NK-92 (cell line): ENCODE results near the gene LUC7L.
A peak's percentile ranks its signal among the peaks of the same experiment; 100 is the strongest.
"Not testable (repeated sequence)": the region's sequence is repeated elsewhere in the genome, so short reads cannot be mapped to it uniquely, and the experiment has no call there.

Experiments used
- DNase-seq: peaks from one replicate; lab custom pipeline; 2025; ENCODE audit not compliant: unreplicated experiment; lab: John Stamatoyannopoulos, UW

The LUC7L gene

GRCh38 chr16:263944-264343 is 34.7 kb upstream of the LUC7L start:
- no peak for DNase-seq

- DNase-seq = no peak
Observed at GRCh38 chr16:263182-263774, 34.0 kb upstream of the LUC7L start.

DNA sequence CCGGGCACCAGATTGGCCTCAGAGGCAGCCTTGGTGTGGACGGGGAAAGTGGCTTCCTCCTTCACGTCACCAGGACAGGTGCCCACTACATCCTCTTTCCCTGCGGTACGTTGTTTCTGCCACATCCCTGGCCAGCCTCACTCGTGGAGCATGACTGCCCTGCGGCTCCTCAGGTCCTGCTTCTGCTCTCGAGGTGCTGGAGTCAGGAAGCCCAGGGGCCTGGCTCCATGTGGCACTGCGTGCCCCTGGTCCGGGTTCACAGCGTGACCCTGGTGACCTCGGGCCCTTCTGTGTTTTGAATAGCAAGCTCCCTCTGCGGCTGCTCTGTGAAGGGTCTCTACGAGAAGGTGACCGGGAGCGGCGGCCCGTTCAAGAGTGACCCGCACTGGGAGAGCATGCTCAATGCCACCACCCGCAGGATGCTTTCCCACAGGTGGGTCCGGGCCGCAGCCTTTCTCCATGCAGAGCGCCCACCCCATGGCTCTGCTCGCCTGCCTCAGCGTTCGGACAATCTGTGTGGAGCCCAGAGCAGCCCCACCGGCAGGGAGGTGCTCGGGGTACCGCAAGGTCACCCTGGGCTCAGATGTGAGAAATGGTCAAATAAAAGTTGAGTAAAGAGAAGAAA is 33.0 kb upstream of the LUC7L start:
- no peak for DNase-seq

DNA sequence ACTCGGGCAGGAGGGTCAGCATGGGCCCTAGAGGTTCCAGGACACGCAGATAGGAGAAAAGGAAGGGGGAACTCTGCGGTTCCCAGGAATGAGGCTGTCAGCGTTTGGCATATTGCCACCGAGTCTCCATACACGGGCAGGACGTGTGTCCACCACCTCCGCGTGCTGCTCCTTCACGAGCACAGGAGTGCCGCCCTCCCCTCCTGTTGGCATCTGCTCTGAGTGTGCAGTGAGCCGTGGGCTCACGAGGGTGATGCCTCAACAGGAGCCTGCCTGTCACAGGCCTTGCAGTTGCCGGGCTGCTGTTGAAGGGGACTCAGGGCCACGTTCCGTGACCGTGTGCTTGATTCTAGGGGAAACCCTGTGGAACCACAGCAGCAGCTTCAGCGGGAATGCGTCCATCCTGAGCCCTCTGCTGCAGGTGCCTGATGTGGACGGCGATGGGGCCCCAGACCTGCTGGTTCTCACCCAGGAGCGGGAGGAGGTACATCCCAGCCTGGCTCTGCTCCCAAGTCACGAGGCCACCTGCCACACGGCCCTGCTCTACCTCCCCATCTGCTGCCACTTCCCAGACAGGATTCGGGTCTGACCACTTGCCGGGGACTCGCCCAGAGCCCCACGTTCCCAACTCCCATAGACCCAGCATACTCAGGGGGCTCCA is 31.9 kb upstream of the LUC7L start:
- no peak for DNase-seq

GRCh38 chr16:260326-260725 is 31.1 kb upstream of the LUC7L start:
- DNase-seq = no peak

DNA sequence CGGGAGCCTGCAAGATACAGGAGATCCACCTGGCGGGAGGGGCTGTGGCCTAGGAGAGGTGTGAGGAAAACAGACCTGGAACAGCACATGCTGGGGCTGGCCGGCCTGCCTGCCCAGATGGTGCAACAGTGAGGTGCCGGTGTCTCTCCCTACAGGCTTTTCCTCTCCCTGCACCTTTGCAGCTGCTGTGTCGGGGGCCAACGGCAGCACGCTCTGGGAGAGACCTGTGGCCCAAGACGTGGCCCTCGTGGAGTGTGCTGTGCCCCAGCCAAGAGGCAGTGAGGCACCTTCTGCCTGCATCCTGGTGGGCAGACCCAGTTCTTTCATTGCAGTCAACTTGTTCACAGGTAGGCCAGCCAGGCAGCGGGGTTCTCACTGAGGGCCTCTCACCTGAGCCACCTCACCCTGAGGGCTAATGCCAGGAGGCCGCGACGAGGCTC is 30.6 kb upstream of the LUC7L start:
- DNase-seq = no peak

DNA sequence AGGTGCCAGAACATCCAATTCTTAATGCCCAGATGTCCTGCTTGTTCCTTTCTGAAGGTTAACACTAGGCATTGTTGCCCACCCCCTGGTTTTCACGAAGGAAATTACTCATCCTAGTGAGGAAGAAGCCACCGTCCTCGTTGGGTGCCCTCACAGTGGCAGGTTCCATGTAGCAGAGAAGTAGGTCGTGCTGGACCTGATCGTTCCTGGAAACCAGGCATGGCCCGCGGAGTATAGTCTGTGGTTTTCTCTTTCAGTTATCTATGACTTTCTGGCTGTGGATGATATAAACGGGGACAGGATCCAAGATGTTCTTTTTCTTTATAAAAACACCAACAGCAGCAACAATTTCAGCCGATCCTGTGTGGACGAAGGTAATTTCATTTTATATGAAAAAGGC is 30.0 kb upstream of the LUC7L start:
- no peak for DNase-seq

- not testable (repeated sequence) for DNase-seq
Observed at GRCh38 chr16:258091-258490, 28.8 kb upstream of the LUC7L start.

GRCh38 chr16:255183-255582 is 25.9 kb upstream of the LUC7L start:
- DNase-seq = no peak

DNA sequence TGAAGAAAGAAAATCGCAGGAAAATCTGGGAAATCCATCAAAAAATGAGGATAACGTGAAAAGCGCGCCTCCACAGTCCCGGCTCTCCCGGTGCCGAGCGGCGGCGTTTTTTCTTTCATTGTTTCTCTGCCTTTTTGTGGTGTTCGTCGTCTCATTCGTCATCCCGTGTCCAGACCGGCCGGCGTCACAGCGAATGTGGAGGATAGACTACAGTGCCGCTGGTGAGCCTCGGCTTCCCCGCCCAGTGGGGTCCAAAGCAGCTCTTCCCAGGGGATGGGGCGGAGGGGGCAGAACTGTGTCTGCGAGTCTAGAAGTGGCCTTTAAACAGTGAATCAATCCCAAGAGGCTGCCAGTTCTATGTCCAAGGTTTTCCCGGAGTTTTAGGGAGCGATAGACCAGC is 25.2 kb upstream of the LUC7L start:
- DNase-seq = no peak

DNA sequence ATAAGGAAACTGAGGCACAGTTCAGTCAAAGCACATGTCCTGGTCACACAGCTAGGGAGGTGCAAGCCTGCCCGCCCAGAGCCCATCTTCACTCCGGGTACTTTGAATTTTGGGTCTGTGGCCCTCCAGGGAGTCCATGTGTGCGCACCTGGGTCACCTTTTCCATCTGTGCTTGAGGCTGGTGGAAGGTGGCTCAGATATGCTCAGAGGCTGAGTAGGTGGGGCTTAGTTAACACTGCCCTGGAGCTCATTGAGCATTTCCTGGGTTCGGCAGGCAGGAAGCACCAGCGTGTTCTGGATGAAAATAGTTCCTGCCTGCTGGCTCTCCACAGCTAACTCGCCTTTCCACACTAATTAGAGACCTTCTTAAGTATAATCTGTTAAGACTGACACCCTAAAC is 24.6 kb upstream of the LUC7L start:
- no peak for DNase-seq

DNA sequence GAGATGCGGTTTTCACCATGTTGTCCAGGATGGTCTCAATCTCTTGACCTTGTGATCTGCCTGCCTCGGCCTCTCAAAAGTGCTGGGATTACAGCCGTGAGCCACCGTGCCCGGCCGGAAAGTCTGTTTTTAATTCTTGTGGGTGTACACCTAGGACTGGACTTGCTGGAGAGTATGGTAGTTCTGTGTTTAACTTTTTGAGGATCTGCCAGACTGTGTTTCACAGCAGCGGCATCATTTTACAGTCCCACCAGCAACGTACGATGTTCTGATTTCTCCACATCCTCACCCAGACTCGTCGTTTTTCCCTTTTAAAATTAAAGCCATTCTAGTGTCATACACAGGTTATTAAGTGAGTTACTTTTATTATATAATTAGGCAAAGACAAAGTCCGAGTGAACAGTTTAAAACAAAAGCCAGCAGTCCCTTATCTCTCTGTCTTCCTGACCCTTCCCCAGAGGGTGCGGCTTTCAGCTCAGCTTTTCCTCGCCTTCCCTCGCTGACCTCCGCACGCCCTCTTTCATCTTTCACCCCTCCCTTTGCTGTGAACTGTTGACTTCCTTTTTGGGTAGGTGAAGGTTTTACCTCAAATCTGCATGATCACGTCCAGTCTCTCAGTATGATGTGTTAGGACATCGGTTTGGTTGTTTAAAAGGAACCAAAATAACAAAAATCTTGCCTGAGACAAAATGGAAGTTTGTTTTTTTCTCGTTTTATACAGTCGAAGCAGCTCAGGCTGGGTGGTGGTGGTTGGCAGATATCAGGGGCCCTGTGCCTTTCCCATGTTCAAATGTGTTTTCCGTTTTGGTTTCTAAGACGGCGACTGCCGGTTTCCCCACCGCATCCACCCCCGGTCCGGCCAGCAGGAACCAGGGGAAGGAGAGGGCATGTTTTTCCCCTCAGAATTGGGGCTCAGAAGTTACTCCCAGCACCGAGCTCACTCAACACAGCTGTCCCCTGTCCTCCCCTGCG is 23.4 kb upstream of the LUC7L start:
- DNase-seq = no peak

- no peak for DNase-seq
Observed at GRCh38 chr16:249431-249830, 20.2 kb upstream of the LUC7L start.

GRCh38 chr16:247027-247426 is 17.8 kb upstream of the LUC7L start:
- no peak for DNase-seq

DNA sequence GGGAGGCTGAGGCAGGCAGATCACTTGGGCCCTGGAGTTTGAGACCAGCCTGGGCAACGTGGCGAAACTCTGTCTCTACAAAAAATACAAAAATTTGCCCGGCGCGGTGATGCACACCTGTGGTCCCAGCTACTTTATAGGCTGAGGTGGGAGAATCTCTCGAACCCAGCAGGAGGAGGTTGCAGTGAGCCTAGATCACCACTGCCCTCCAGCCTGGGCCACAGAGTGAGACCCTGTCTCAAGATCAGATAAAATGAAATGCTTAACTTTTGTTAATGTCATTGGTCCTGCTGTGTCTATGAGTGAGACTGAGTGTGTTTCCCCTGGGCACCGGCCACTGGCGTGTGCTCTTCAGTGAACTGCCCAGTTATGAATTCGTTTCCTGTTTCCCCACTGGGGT is 15.9 kb upstream of the LUC7L start:
- no peak for DNase-seq

DNA sequence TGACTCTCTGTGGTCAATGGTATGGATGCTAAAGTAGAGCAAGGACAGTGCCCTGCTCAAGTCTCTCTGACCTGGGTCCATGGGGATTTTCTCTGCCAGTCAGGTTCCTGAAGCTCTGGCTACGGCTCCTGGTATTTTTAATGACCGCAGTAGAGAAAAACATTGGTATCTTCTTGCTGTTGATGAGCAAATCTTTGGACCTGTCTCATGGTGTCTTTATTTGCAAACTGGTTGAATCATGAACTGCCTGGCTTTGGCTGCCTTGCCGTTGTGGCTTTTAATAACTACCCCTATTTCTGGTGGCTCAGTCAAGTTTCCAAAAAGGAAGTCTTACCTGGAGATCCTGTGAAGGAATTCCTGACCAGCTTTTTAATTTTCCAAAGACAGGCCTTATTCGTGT is 14.1 kb upstream of the LUC7L start:
- no peak for DNase-seq

DNA sequence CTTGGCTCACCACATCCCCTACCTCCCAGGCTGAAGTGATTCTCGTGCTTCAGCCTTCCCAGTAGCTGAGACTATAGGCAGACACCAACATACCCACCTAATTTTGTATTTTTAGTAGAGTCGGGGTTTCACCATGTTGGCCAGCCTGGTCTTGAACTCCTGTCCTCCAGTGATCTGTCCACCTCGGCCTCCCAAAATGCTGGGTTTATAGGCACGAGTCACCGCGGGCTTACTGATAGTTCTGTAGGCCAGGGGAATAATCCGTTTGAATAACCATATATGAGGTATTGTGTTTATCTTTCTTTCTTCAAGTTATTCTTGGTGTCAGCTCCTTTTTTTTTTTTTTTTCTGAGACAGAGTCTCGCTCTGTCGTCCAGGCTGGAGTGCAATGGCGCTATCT is 13.0 kb upstream of the LUC7L start:
- no peak for DNase-seq

GRCh38 chr16:240559-240958 is 11.3 kb upstream of the LUC7L start:
- no peak for DNase-seq

GRCh38 chr16:239948-240277 is 10.7 kb upstream of the LUC7L start:
- DNase-seq = no peak

- DNase-seq = peak; percentile 58
Observed at GRCh38 chr16:234468-235305, 5.4 kb upstream of the LUC7L start, which contains the start of gene FAM234A. TSS of gene FAM234A (plus strand) at chr16:234821. CDS start at chr16:254414, 19,593 bp downstream.

- no peak for DNase-seq
Observed at GRCh38 chr16:230949-231348, 1.7 kb upstream of the LUC7L start.
